ENCODE data around the gene SLX9.
"Not testable (repeated sequence)": the region's sequence is repeated elsewhere in the genome, so short reads cannot be mapped to it uniquely, and the experiment has no call there.

SLX9 gene

GRCh38 chr21:45022736-45023135 lies 82.9 kb downstream of the SLX9 start:
- DNase-seq = no peak

- DNase-seq = not testable (repeated sequence)
Measured at GRCh38 chr21:45024516-45024915, 84.7 kb downstream of the SLX9 start.

- DNase-seq = no peak
Measured at GRCh38 chr21:45026066-45026745, 86.4 kb downstream of the SLX9 start.

Measured in eye (tissue), 1 donor.